ENCODE measurements around the gene CD244. TPM values are rescaled to one million over a fixed set of nuclear protein-coding genes. Genes with fewer than 3 reads are reported as not detected.

The CD244 gene
- polyA plus RNA-seq, 1 donor, result 2.1 TPM

- H3K4me3 ChIP-seq (ENCODE audit: low read length), result no peak overlapping the region
- H3K9me3 ChIP-seq (ENCODE audit: control insufficient read depth, low read depth, low read length), result no peaks in the 10 kb centered on the region
- H3K36me3 ChIP-seq (ENCODE audit: control insufficient read depth, insufficient read depth, low read length), result no peaks in the 10 kb centered on the region
- H3K27ac ChIP-seq (ENCODE audit: low read length), result peak overlapping the region; percentile 46
- H3K27me3 ChIP-seq (ENCODE audit: control insufficient read depth, insufficient read depth, low read length), result no peaks in the 10 kb centered on the region
- DNase-seq, result no peak
- no CpG with 5 or more reads among the region's 5 CpGs for WGBS (ENCODE audit: insufficient coverage, low lambda C conversion rate)
- H3K4me1 ChIP-seq (ENCODE audit: control insufficient read depth, insufficient read depth, low read length), result peaks cover 5% of the 10 kb centered on the region
These were observed 12.1 kb downstream of the CD244 start for GRCh38 chr1:160850541-160850940.

- no peaks in the 10 kb centered on the region for H3K36me3 ChIP-seq (ENCODE audit: control insufficient read depth, insufficient read depth, low read length)
- peaks cover 5% of the 10 kb centered on the region for H3K4me1 ChIP-seq (ENCODE audit: control insufficient read depth, insufficient read depth, low read length)
- no peak for DNase-seq
- no peak overlapping the region for H3K27ac ChIP-seq (ENCODE audit: low read length)
- WGBS (ENCODE audit: insufficient coverage, low lambda C conversion rate), result 91% methylated on average over 4 of the region's 12 CpGs
- H3K9me3 ChIP-seq (ENCODE audit: control insufficient read depth, low read depth, low read length), result peaks cover 3% of the 10 kb centered on the region
- H3K4me3 ChIP-seq (ENCODE audit: low read length), result no peak overlapping the region
- no peaks in the 10 kb centered on the region for H3K27me3 ChIP-seq (ENCODE audit: control insufficient read depth, insufficient read depth, low read length)
These were observed 16.4 kb downstream of the CD244 start for GRCh38 chr1:160846281-160846680.

GRCh38 chr1:160844447-160845232, 18.0 kb downstream of the CD244 start:
- Histone ChIP-seq H3K9me3 (ENCODE audit: control insufficient read depth, low read depth, low read length) (peaks cover 3% of the 10 kb centered on the region), H3K27me3 (ENCODE audit: control insufficient read depth, insufficient read depth, low read length) (no peaks in the 10 kb centered on the region), H3K4me1 (ENCODE audit: control insufficient read depth, insufficient read depth, low read length) (no peaks in the 10 kb centered on the region), H3K36me3 (ENCODE audit: control insufficient read depth, insufficient read depth, low read length) (no peaks in the 10 kb centered on the region), H3K4me3 (ENCODE audit: low read length) (no peak overlapping the region), H3K27ac (ENCODE audit: low read length) (peak overlapping the region; percentile 36)
- DNase-seq, result no peak
- no CpG with 5 or more reads among the region's 12 CpGs for WGBS (ENCODE audit: insufficient coverage, low lambda C conversion rate)

GRCh38 chr1:160841079-160841478, 21.6 kb downstream of the CD244 start:
- Histone ChIP-seq H3K9me3 (ENCODE audit: control insufficient read depth, low read depth, low read length) (peaks cover 3% of the 10 kb centered on the region), H3K27me3 (ENCODE audit: control insufficient read depth, insufficient read depth, low read length) (no peaks in the 10 kb centered on the region), H3K4me3 (ENCODE audit: low read length) (no peak overlapping the region), H3K27ac (ENCODE audit: low read length) (no peak overlapping the region), H3K36me3 (ENCODE audit: control insufficient read depth, insufficient read depth, low read length) (no peaks in the 10 kb centered on the region), H3K4me1 (ENCODE audit: control insufficient read depth, insufficient read depth, low read length) (peaks cover 2% of the 10 kb centered on the region)
- WGBS (ENCODE audit: insufficient coverage, low lambda C conversion rate), result no CpG with 5 or more reads among the region's 4 CpGs
- no peak for DNase-seq

GRCh38 chr1:160839746-160840145, 22.9 kb downstream of the CD244 start:
- H3K27ac ChIP-seq (ENCODE audit: low read length), result no peak overlapping the region
- H3K27me3 ChIP-seq (ENCODE audit: control insufficient read depth, insufficient read depth, low read length), result no peaks in the 10 kb centered on the region
- H3K4me3 ChIP-seq (ENCODE audit: low read length), result no peak overlapping the region
- H3K4me1 ChIP-seq (ENCODE audit: control insufficient read depth, insufficient read depth, low read length), result peaks cover 2% of the 10 kb centered on the region
- H3K36me3 ChIP-seq (ENCODE audit: control insufficient read depth, insufficient read depth, low read length), result no peaks in the 10 kb centered on the region
- WGBS (ENCODE audit: insufficient coverage, low lambda C conversion rate), result 100% methylated on average over 1 of the region's 2 CpGs
- DNase-seq, result no peak
- H3K9me3 ChIP-seq (ENCODE audit: control insufficient read depth, low read depth, low read length), result peaks cover 2% of the 10 kb centered on the region

- Histone ChIP-seq H3K4me3 (ENCODE audit: low read length) (no peak overlapping the region), H3K27me3 (ENCODE audit: control insufficient read depth, insufficient read depth, low read length) (no peaks in the 10 kb centered on the region)
- WGBS (ENCODE audit: insufficient coverage, low lambda C conversion rate), result no CpG with 5 or more reads among the region's 7 CpGs
These were observed 23.8 kb downstream of the CD244 start for GRCh38 chr1:160838888-160839287.

GRCh38 chr1:160837558-160838205, 25.0 kb downstream of the CD244 start:
- no peaks in the 10 kb centered on the region for H3K27me3 ChIP-seq (ENCODE audit: control insufficient read depth, insufficient read depth, low read length)

More at GRCh38 chr1:160838888-160839287, 23.8 kb downstream of the CD244 start:
- Histone ChIP-seq H3K36me3 (ENCODE audit: control insufficient read depth, insufficient read depth, low read length) (no peaks in the 10 kb centered on the region), H3K9me3 (ENCODE audit: control insufficient read depth, low read depth, low read length) (no peaks in the 10 kb centered on the region), H3K4me1 (ENCODE audit: control insufficient read depth, insufficient read depth, low read length) (peaks cover 2% of the 10 kb centered on the region), H3K27ac (ENCODE audit: low read length) (no peak overlapping the region)
- DNase-seq, result no peak

GRCh38 chr1:160836981-160837557, 25.6 kb downstream of the CD244 start:
- no peaks in the 10 kb centered on the region for H3K36me3 ChIP-seq (ENCODE audit: control insufficient read depth, insufficient read depth, low read length)
- no peaks in the 10 kb centered on the region for H3K9me3 ChIP-seq (ENCODE audit: control insufficient read depth, low read depth, low read length)
- no peak for DNase-seq
- H3K4me3 ChIP-seq (ENCODE audit: low read length), result no peak overlapping the region
- H3K4me1 ChIP-seq (ENCODE audit: control insufficient read depth, insufficient read depth, low read length), result peaks cover 2% of the 10 kb centered on the region
- H3K27ac ChIP-seq (ENCODE audit: low read length), result no peak overlapping the region
- WGBS (ENCODE audit: insufficient coverage, low lambda C conversion rate), result no CpG with 5 or more reads among the region's 4 CpGs
- no peaks in the 10 kb centered on the region for H3K27me3 ChIP-seq (ENCODE audit: control insufficient read depth, insufficient read depth, low read length)

More at GRCh38 chr1:160837558-160838205, 25.0 kb downstream of the CD244 start:
- no CpG with 5 or more reads among the region's 9 CpGs for WGBS (ENCODE audit: insufficient coverage, low lambda C conversion rate)
- Histone ChIP-seq H3K27ac (ENCODE audit: low read length) (no peak overlapping the region), H3K9me3 (ENCODE audit: control insufficient read depth, low read depth, low read length) (no peaks in the 10 kb centered on the region), H3K4me1 (ENCODE audit: control insufficient read depth, insufficient read depth, low read length) (peaks cover 2% of the 10 kb centered on the region), H3K36me3 (ENCODE audit: control insufficient read depth, insufficient read depth, low read length) (no peaks in the 10 kb centered on the region), H3K4me3 (ENCODE audit: low read length) (no peak overlapping the region)
- peak; percentile 23 to 32 for DNase-seq

- no peaks in the 10 kb centered on the region for H3K9me3 ChIP-seq (ENCODE audit: control insufficient read depth, low read depth, low read length)
- H3K4me3 ChIP-seq (ENCODE audit: low read length), result no peak overlapping the region
- WGBS (ENCODE audit: insufficient coverage, low lambda C conversion rate), result no CpG with 5 or more reads among the region's 3 CpGs
- peaks cover 2% of the 10 kb centered on the region for H3K4me1 ChIP-seq (ENCODE audit: control insufficient read depth, insufficient read depth, low read length)
- no peaks in the 10 kb centered on the region for H3K36me3 ChIP-seq (ENCODE audit: control insufficient read depth, insufficient read depth, low read length)
- no peak for DNase-seq
- no peak overlapping the region for H3K27ac ChIP-seq (ENCODE audit: low read length)
- no peaks in the 10 kb centered on the region for H3K27me3 ChIP-seq (ENCODE audit: control insufficient read depth, insufficient read depth, low read length)
These were observed 26.1 kb downstream of the CD244 start for GRCh38 chr1:160836561-160836960.

- no peaks in the 10 kb centered on the region for H3K36me3 ChIP-seq (ENCODE audit: control insufficient read depth, insufficient read depth, low read length)
- peaks cover 2% of the 10 kb centered on the region for H3K4me1 ChIP-seq (ENCODE audit: control insufficient read depth, insufficient read depth, low read length)
- WGBS (ENCODE audit: insufficient coverage, low lambda C conversion rate), result 60% methylated on average over 1 of the region's 3 CpGs
- H3K9me3 ChIP-seq (ENCODE audit: control insufficient read depth, low read depth, low read length), result no peaks in the 10 kb centered on the region
- no peaks in the 10 kb centered on the region for H3K27me3 ChIP-seq (ENCODE audit: control insufficient read depth, insufficient read depth, low read length)
- no peak overlapping the region for H3K27ac ChIP-seq (ENCODE audit: low read length)
- no peak for DNase-seq
- H3K4me3 ChIP-seq (ENCODE audit: low read length), result no peak overlapping the region
These were observed 26.9 kb downstream of the CD244 start for GRCh38 chr1:160835751-160836150.

Measured in large intestine (tissue), 3 donors.